Measurements from ENCODE around the gene MTMR4.
A peak's percentile ranks its signal among the peaks of the same experiment; 100 is the strongest.
"Not testable (repeated sequence)": the region's sequence is repeated elsewhere in the genome, so short reads cannot be mapped to it uniquely, and the experiment has no call there.

Gene MTMR4

DNA sequence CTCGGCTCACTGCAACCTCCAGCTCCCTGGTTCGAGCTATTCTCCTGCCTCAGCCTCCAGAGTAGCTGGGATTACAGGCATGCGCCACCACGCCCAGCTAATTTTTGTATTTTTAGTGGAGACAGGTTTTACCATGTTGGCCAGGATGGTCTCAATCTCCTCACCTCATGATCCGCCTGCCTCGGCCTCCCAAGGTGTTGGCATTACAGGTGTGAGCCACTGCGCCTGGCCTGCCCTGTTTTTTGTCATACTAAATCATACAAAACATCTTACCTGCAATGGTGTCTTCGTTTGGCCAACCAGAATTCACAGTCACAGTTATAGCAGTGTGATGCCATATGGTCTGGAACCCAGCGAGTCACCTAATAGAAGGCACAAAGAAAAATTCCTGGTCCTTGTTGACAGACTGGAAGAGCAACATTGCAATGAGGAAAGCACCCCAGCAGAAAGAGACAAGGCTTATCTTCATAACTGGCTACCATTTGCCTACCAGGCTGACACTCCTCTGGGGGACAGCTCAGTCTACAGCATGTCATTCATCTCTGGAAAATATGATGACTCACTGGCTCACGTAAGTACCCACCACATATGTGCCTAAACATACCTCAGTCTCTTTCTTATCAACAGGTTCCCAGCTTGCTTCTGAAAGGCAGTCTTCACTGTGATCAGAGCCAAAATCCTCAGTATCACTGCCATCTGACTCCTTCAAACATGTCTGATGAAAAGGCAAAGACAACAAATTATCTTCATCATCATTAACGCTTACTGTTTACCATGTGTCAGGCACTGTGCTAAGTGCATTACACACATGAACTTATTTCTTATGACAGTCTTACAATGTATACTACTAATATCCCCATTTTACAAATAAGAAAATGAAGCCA lies 22.0 kb downstream of the MTMR4 start:
- no peak for DNase-seq (ENCODE audit: low spot score)

DNA sequence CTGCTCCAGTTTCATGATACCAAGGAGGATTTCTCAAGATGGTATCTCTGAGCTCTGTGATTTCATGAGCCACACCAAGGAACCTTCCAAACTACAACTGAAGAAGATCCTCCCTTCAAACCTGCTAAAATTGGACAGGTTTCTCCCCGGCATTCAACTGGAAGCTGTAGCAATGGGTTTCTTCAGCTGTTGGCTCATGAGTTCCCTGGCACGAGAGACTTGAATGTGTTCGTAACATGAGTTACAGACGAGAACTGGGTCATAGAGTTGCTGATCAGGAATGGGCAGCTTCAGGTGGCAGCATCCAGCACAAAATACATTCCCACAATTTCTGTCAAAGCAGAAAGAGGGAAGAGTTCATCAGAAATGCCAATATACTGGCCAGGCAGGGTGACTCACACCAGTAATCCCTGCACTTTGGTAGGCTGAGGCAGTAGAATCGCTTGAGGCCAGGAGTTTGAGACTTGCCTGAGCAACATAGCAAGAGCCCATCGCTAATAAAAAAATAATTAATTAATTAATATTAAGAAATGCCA lies 22.9 kb downstream of the MTMR4 start:
- no peak for DNase-seq (ENCODE audit: low spot score)

DNA sequence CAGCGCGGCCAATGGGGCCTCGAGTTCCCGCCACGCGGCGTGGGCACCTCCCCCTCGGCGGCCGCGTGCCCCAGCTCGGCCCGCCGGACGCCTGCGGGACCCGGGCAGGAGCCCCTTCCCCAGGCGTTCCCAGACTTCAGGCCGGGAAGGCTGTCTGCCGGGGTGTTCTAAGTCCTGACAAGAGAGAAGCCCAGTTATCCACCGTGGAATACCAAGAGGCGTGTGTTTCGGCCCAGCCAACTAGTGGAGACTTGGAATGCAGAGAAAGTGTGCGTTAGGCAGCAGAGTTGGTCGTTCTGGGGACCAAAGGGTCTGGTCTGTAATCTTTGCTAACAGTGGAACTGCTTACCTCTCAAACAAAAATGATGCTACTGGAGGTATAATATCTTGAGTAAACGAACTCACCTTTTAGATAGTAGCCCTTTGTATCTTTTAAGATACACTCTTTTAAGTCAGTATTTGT lies 26.0 kb downstream of the MTMR4 start:
- no peak for DNase-seq (ENCODE audit: low spot score)

DNA sequence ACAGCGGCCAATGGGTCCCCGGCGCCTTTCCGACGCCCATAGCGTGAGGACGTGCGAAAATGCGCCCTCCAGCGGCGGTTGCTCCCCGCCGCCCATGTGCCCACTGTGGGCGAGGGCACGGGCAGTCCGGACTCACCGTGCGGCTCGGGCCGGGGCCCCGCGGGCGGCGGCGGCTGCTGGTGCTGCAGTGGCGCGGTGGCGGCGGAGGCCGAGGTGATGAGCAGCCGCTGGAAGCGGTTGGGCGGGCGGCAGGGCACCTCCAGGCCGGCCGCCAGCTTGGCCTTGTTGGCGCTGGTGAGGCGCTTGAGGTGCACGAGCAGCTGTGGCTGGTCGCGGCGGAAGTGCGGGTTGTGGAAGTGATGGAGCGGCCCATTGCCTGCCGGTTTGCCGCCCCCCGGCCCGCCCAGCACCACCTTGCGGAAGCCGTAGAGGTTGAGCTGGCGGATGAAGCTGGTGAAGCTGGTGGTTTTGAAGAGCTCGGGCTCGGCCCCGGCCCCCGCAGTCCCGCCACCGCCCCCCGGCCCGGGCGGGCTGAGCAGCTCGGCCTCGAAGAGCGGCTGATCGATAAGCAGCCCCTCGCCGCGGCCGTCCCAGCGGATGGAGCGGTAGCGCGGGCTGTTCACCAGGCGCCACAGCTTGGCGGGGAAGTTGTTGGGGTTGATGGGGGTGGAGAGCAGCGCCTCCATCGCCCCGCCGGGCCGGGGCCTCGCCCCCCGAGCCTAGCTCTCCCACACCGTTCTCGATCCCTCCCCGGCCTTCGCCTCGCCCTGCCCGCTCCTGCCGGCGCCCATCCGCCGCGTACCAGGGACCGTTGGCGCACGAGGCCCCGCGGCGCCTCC lies 26.6 kb downstream of the MTMR4 start, which contains the start of gene HSF5:
Gene HSF5 (minus strand): TSS at position 820 of the 839 bp plus-strand sequence. CDS start 134 bp downstream, at position 686.
- DNase-seq (ENCODE audit: low spot score): no peak

DNA sequence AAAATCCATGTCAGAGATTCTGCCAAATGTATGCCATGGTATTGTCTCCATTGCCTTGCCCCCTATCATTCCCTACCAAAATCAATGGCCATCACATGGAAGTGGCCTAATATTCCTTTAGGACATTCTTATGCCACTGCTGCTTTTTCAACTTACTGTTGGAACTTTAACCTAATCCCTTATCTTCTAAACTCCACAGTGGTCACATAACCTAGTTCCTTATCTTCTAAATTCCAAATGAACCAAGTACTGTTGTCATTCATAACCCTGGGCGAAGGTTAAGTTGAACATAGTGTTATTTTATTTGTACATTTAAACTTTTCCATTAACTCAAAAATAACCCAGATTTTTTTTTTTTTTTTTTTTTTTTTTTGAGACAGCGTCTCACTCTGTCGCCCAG lies 29.8 kb downstream of the MTMR4 start:
- DNase-seq (ENCODE audit: low spot score): no peak

DNA sequence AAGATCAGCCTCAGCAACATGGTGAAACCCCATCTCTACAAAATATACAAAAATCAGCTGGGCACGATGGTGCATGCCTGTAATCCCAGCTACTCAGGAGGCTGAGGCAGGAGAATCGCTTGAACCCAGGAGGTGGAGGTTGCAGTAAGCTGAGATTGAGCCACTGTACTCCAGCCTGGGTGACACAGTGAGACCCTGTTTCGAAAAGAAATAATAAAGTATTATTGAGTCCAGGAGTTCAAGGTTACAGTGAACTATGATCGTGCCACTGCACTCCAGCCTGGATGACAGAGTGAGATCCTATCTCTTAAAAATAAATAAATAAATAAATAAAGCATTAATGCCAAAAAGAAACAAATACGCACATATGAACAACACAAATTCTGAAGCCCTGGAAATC lies 32.6 kb downstream of the MTMR4 start:
- not testable (repeated sequence) for DNase-seq (ENCODE audit: low spot score)

DNA sequence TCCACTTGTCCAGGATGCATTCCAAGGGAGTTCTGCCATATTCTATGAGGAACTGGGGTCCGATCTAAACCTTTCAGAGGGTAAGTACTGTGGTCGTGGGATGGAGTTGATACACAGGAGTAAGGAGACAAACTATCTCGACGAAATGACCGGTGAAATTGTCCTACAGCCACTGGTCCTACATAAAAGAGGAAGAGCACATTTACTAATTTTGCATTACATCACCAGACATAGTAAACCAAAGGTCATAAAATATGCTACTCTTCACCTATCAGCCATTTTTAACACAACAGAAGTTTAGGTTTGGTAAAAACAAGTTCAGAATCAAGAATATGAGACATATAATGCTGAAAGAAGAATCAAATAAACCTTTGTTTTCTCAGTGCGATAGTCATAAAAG lies 34.3 kb downstream of the MTMR4 start:
- DNase-seq (ENCODE audit: low spot score): no peak

DNA sequence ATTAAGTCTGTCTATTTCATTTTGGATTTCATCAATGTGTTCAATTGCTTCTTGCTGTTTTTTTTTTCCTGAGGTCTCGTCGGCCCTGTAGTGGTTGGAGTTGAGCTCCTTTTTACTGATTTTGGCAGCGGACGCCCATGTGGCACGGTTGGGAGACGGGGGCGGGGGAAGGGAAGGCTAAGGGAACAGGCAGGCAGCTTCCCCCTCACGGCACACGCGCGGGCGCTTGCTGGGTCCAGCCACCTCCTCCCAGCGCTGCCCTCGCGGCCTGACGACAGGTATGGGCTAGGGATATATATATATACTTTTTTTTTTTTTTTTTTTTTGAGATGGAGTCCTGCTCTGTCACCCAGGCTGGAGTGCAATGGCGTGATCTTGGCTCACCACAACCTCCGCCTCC lies 37.6 kb downstream of the MTMR4 start:
- no peak for DNase-seq (ENCODE audit: low spot score)

DNA sequence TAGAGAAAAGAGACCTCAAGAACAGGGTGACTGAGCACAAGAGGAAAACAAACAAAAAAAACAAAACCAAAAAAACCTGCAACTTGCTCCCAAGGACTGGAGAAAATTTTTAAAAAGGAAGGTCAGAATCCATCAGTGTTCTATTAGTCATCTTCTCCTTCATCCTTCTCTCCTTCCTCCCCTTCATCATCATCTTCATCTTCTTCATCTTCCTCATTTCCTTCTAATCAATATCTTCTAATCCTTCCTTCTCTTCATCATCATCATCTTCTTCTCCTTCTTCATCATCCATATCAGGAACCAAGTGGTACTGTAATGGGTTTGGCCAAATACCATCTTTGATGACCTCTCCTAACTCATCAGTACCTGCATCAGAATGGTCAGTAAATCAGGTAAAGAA lies 38.5 kb downstream of the MTMR4 start:
- DNase-seq (ENCODE audit: low spot score): no peak

DNA sequence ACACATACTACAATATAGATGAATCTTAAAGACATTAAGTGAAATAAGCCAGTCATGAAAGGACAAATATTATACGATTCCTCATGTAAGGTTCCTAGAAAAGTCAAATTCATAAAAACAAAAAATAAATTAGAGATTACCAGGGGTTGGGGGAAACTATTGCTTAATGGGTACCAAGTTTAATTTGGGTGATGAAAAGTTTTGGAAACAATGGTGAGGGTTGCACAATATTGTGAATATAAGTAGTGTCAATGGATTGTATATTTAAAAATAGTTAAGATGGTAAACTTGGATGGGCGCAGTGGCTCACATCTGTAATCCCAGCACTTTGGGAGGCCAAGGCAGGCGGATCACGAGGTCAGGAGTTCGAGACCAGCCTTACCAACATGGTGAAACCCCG lies 44.1 kb downstream of the MTMR4 start:
- no peak for DNase-seq (ENCODE audit: low spot score)

DNA sequence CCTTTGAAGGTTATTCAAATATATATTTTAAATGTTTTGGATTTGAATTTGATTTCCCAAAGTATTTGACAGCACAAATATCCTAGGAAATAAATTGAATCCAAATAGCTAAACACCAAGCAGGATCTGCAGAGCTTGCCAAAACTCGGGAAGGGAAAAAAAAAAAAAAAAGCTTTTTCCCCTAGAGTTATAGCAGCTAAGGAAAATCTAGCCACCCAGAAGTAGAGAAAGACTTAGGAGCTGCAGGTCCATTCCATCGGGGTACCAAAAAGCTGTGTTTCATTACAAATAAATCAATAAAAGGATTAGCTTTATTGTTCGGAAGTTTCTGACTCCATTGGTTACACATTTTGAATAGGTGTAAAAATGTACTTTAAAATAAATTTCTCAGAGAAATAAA lies 45.5 kb downstream of the MTMR4 start:
- no peak for DNase-seq (ENCODE audit: low spot score)

DNA sequence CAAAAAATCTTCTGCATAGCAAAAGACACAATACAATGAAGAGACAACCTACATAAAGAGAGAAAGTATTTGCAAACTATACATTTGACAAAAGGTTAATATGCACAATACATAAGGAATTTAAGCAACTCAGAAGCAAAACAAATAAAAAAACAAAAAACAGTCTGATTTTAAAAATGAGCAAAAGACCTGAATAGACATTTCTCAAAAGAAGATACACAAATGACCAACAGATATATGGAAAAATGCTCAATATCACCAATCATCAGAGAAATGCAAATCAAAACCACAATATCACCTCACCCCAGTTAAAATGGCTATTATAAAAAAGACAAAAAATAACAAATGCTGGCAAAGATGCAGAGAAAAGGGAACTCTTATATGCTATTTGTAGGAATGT lies 58.9 kb downstream of the MTMR4 start:
- no peak for DNase-seq (ENCODE audit: low spot score)

DNA sequence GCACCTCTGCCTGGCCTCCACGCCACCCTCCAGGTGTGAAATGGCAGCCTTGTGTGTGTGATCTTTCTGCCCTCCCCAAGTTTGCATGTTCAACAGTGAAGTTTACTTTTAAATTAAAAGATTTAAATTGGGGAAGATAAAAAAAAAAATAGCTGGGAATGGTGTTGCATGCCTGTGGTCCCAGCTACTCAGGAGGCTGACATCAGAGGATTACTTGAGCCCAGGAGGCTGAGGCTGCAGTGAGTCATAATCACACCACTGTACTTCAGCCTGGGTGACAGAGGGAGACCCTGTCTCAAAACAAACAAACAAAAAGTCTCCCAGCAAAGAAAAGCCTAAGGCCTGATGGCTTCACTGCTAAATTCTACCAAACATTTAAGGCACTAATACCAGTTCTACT lies 61.7 kb downstream of the MTMR4 start:
- DNase-seq (ENCODE audit: low spot score): no peak

DNA sequence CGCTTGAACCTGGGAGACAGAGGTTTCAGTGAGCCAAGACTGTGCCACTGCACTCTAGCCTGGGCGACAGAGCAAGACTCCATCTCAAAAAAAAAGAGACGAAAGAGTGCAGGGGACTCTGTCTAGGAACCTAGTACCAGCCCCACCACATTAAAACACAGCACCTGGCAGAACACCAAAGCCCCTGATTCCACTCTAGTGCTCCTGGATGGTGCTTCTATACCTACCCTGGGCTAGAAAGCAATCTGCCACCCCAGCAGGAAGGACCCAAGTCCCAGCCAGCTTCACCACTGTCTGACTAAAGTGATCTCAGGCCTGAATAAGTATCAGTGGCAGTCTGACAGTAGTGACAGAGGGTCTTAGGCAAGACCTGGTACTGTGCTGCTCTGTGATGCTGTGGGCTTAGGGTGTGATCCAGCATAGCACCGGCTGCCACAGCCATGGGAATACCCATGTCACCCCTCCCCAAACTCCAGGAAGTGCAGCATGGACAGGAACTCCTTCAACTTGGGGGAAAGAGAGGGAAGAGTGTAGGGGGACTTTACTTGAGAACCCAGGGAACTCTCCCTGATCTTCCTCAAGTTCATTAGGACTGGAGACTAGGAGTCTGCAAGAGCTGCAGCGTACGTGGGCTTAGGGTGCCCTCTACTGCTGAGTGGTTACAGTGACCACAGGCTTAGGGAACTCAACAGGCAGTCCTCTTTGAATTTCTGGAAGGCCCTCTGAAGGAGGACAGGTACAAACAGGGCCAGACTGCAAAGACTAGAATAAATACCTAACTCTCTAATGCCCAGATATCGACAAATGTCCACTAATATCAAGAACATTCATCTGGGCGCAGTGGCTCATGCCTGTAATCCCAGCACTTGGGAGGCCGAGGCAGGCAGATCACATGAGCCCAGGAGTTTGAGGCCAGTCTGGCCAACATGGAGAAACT lies 67.1 kb downstream of the MTMR4 start:
- DNase-seq (ENCODE audit: low spot score): peak; percentile 84

DNA sequence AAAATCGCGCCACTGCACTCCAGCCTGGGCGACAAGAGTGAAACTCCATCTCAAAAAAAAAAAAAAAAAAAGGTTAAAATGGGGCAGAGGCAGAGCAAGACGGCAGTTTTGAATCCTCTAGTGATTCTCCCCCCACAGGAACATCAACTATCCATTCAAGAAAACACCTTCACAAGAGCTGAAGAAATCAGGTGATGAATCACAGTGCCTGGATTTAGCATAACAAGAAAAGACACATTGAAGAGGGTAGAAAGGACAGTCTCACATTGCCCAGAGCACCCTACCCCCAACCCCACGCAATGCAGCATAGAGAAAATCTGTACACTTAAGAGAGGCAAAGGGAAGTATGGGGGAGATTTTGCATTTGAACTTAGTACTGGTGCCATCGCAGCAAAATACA lies 68.4 kb downstream of the MTMR4 start:
- DNase-seq (ENCODE audit: low spot score): no peak

Data from LoVo (cell line).